Activated T-cell treated with anti-CD3 and anti-CD28 coated beads, Interleukin-2, amount 50 U/mL, for 48 hours (primary cell): ENCODE measurements around the gene FGF18.
"Not testable (repeated sequence)": the region's sequence is repeated elsewhere in the genome, so short reads cannot be mapped to it uniquely, and the experiment has no call there.

ENCODE experiments used
- DNase-seq, 2 experiments: peaks; one replicate each; pipeline ENCODE4 v3.0.0-alpha.2; 2020

Gene FGF18

GRCh38 chr5:171475596-171475995, 56.1 kb downstream of the FGF18 start:
- DNase-seq: no peak

- DNase-seq: no peak
Measured at GRCh38 chr5:171476701-171477100, 57.3 kb downstream of the FGF18 start.

DNA sequence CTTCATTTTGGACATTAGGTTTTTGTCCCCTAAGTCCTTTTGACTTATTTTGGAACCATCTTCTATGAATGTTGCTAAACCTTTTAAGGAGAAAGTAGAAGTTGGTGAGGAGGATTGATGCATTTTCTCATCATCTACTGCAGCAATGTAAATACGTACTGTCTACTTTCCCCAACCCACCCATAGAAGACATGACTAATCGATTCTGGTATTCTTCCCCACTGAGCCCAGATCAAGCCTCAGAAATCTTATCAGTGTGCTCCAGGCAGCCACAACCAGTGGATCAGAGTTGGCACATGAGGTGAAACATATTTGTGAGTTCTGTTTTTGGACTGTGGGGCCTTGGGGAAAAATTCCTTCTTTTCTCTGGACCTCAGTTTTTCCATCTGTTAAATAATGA, 57.7 kb downstream of the FGF18 start:
- DNase-seq: no peak

- DNase-seq: no peak
Measured at GRCh38 chr5:171477666-171478065, 58.2 kb downstream of the FGF18 start.

DNA sequence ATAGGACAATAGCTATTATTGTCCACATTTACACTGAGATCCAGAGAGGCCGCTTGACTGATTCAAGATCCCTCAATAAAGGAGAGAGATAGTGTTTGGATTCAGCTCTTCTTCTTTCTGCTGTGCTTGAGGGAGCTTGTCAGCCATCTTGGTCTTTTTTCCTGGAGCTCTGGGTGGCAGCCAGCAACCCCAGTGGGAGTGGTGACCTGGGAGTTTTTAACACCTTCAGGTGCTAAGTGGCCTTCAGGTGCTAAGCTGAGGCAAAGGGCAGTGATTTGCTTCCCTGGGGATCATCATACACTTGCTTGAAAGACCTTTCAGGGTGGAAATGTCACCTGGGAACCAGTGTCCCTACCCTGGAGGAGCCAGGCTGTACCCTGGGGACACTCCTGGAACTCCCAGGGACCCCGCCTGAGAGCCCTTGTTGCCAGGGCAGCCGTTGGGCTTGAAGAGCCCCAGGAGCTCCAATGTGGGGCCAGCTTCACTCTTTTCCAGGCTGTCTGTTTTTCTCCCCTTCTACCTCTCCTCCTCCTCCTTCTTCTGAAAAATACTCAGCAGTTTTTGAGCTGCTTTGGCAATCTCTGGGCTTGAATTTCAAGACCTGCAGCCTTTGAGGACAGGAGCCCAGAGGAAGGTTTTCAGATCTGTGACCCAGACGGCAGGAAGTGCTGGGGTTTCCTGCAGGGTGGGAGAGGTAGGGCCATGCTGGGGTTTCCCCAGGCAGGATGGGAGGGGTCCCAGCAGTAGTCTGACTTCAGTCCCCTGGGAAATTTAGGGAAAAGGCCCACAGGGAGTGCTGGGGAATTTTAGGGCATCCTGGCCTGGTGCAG, 59.7 kb downstream of the FGF18 start:
- DNase-seq: no peak

DNA sequence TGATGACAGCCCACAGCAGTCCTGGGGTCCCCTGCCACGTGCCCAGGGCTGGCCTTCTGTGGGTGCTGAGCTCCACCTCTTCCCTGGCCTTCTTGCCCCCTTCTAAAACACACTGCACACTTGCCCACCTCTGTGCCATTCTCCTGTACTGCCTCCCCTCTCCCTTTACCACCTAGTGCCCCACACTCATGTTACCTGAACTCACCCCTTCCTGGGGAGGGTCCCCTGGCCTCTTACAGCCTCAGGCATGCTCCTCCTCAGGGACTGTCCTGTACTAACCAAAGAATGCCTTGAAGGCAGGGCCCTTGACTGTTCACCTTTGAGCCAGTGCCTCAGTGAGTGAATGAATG, 60.3 kb downstream of the FGF18 start:
- no peak for DNase-seq

- no peak for DNase-seq
Measured at GRCh38 chr5:171480239-171480638, 60.8 kb downstream of the FGF18 start.

DNA sequence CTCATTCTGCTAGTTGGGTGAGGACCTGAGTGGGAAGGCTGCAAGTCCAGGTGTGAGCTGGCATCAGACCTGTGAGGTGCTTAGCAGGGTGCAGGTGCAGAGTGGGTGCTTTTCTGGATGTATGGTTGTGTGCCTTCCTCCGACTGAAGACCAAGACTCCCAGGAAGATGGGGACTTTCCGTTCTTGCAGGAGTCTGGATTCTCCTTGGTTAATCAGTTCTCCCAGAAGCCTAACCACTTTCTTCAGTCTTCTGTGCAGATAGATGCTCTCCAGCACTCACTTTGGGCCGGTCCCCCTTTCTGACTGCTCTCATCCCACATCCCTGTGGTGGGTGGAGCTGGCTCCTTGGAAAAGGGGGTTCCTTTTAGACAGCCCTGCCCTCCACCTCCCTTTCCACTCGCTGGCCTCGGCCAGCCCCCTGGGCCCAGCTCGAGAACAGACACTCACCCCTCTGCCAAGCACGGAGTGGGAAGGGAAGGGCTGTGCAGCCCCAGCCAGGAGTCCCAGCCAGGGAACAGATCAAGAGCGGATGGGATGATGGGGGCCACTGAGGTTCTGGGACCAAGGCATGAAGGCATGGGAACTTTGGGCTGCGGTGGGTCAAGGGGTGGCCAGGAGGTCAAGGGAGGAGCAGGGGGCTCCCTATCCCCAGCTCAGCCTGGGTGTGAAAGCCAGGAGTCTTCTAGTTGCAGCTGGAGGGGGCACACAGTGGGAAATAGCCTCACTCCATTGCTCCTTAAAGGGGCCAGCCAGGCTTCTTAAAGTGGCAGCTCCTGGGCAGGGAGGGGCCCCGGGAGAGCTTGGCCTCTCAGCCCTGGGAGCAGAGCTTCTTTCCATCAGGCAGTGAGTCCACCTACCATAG, 62.4 kb downstream of the FGF18 start:
- DNase-seq: no peak

DNA sequence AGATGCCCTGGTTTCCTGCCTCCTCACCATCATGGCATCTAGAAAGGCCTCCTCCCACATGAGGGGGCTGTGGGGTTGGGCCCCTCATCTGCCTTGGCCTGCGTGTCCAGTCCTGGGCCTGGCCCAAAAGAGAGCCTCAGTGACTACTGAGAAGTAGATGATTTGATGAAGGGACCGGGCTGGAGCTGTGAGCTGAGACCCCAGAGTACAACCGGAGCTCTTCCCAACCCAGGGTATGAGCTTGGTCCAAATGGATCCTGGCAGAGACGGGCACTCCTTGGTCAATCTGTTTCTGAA, 62.9 kb downstream of the FGF18 start:
- no peak for DNase-seq

- no peak for DNase-seq
Measured at GRCh38 chr5:171483551-171484135, 64.2 kb downstream of the FGF18 start.

DNA sequence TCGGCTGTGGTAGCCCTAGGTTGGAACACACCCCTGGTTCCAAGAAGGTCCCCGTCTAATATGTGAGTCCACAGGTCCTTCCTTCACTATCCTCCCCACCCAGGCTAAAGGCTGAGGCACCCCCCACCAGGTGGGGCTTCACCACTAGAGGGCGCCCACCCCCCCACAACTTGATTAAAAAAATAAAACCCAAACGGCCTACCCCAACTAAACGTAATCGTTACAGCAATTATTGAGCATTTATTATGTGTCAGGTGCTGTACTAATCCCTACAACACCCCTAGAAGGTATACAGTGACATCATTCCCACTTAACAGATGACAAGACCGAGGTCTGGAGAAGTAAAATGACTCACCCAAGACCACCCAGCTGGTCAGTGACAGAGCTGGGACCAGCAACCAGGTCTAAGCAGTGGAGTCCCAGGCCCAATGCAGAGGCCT, 65.0 kb downstream of the FGF18 start:
- DNase-seq: peak; percentile 70 to 71

DNA sequence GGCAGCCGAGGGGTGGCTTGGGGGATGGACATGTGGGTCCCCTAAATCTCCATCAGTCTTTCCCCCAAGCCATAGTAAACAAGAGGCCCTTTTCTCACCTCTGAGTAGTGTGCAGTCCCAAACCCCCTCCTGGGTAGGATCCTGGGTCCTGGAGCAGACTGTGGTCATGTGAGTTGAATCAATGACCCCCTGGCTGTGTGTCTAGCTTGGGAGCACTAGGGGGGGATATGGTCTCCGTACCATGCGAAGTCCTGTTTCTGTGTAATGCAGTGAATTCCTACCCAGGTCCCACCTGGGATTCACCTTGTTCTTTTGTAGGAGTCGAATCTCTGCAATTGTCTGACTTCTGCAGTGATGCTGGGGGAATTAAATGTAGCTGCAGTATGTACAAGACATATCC, 66.2 kb downstream of the FGF18 start:
- no peak for DNase-seq

GRCh38 chr5:171486613-171487012, 67.2 kb downstream of the FGF18 start:
- no peak for DNase-seq

GRCh38 chr5:171488876-171489275, 69.4 kb downstream of the FGF18 start:
- no peak for DNase-seq

GRCh38 chr5:171492781-171493180, 73.3 kb downstream of the FGF18 start:
- DNase-seq: no peak

- DNase-seq: no peak
Measured at GRCh38 chr5:171493646-171494393, 74.4 kb downstream of the FGF18 start.

DNA sequence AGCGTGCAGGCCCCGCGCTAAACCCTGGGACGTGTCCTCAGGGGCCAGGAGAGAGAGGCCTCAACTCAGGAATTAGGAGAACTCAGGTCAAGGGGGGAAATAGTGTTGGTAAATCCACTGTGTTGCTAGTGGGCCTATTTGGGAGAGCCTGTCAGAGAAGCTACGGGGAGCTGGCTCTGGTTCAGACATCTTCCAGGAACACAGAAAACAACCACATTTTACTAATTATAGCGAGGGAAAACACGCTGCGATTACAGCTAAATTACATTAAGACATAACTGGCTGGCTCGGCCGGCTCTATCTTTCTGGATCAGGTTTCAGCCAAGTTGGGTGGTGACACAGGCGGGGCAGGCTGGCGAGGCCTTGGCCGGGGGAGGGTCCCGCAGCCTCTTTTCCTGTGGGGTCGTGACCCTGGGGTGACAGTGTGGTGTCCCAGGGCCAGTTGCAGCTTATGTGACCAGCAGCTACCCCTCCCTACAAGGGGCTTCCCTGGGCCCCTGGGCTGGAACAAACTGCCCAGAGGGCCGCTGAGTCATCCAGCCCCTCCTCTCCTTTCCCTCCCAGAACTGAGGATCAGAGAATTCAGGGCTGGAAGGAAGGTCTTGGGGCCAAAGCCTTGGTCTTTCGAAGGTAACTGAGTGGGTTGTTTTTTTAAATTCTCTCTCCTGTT, 75.1 kb downstream of the FGF18 start:
- no peak for DNase-seq

- DNase-seq: no peak
Measured at GRCh38 chr5:171495122-171495700, 75.8 kb downstream of the FGF18 start.

GRCh38 chr5:171496456-171496855, 77.0 kb downstream of the FGF18 start:
- no peak for DNase-seq

DNA sequence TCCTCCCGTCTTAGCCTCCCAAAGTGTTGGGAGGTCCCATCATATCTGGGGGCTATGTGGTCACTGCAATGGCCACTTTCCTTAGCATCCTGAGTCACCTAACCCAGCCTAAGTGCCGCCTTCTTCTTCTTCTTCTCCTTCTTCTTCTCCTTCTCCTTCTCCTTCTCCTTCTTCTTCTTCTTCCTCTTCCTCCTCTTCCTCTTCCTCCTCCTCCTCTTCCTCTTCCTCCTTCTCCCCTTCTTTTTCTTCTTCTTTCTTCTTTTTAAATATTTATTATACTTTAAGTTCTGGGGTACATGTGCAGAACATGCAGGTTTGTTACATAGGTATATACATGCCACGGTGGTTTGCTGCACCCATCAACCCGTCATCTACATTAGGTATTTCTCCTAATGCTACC, 78.0 kb downstream of the FGF18 start:
- not testable (repeated sequence) for DNase-seq

DNA sequence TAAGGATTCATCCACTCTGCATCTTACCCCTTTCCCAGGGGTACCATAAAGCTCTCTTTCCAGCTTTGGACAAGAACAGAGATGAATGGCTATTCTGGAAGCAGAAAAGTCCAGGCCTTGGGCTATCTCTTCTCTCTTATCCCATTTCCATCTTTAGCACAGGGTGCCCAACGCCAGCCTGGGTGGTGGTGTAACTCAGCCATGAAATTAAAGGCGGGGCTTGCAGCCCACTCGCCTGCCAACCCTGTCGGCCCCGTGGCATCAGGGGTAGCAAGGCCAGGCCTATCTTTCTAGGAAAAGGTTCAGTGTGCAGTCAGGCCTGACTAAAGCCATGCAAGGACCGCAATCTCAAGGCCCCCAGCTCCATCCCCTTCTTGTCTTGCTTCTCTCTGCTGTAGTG, 78.7 kb downstream of the FGF18 start:
- DNase-seq: no peak

GRCh38 chr5:171499611-171500010, 80.2 kb downstream of the FGF18 start:
- no peak for DNase-seq
